OCI-LY7 (cell line): ENCODE results near the gene GSN.

ENCODE experiments used
- EZH2phosphoT487 ChIP-seq: fragments of 200-600 bp; sonication (generic); IDR thresholded peaks from 2 replicates; pipeline ENCODE4 v1.6.1; 2018; ENCODE audit warnings: low read depth, borderline replicate concordance, mild to moderate bottlenecking, mixed run types, antibody characterized with exemption, low read length, moderate library complexity, mixed read lengths
- TF ChIP-seq, protein P1 (sequence below): fragments of 200-600 bp; sonication (generic); conservative IDR thresholded peaks from 2 replicates; pipeline ENCODE4 v1.5.1; 2014; ENCODE audit warnings: mild to moderate bottlenecking, antibody characterized with exemption, low read length, moderate library complexity, mixed read lengths

DNA sequence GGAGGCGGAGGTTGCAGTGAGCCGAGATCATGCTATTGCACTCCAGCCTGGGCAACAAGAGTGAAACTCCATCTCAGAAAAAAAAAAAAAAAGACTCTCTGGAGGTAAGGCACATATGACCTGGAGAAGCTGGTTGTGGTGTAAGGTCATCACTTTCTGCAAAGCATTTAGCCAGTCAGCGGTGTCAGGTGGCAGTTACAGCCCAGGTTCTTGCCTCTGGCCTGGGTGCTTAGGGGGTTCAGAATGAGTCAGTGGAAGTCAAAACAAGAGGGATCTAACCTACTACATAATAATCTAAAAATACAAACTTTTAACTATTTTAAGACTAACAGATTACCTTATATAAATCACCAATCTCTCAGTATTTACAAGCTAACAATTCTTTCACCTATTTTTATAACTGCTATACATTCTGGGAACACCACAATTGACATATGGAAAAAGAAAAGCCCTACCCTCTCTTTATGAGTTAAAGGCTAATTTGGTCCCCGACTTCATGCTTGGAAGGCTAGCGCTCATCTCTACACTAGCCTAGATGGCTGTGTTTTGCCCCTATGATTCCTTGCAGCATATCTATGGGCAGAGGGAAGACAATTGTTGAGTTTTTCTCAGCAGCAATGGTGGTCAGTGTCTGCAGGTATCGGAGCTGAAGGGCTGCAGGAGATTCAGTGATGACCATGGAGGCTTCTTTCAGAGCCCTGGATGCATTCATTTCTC lies 72.9 kb downstream of the GSN start:
- TF ChIP-seq, protein P1, sequence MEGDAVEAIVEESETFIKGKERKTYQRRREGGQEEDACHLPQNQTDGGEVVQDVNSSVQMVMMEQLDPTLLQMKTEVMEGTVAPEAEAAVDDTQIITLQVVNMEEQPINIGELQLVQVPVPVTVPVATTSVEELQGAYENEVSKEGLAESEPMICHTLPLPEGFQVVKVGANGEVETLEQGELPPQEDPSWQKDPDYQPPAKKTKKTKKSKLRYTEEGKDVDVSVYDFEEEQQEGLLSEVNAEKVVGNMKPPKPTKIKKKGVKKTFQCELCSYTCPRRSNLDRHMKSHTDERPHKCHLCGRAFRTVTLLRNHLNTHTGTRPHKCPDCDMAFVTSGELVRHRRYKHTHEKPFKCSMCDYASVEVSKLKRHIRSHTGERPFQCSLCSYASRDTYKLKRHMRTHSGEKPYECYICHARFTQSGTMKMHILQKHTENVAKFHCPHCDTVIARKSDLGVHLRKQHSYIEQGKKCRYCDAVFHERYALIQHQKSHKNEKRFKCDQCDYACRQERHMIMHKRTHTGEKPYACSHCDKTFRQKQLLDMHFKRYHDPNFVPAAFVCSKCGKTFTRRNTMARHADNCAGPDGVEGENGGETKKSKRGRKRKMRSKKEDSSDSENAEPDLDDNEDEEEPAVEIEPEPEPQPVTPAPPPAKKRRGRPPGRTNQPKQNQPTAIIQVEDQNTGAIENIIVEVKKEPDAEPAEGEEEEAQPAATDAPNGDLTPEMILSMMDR: no peak
- TF ChIP-seq EZH2phosphoT487: no peak
